ENCODE results near the gene PSAPL1.

Gene PSAPL1

GRCh38 chr4:7423391-7423790 is 11.3 kb downstream of the PSAPL1 start:
- TF ChIP-seq, protein P1, sequence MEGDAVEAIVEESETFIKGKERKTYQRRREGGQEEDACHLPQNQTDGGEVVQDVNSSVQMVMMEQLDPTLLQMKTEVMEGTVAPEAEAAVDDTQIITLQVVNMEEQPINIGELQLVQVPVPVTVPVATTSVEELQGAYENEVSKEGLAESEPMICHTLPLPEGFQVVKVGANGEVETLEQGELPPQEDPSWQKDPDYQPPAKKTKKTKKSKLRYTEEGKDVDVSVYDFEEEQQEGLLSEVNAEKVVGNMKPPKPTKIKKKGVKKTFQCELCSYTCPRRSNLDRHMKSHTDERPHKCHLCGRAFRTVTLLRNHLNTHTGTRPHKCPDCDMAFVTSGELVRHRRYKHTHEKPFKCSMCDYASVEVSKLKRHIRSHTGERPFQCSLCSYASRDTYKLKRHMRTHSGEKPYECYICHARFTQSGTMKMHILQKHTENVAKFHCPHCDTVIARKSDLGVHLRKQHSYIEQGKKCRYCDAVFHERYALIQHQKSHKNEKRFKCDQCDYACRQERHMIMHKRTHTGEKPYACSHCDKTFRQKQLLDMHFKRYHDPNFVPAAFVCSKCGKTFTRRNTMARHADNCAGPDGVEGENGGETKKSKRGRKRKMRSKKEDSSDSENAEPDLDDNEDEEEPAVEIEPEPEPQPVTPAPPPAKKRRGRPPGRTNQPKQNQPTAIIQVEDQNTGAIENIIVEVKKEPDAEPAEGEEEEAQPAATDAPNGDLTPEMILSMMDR (IDR thresholded peaks at IDR 0.05) = no peak
- TF ChIP-seq ZFX (IDR thresholded peaks at IDR 0.05; ENCODE audit: borderline replicate concordance) = no peak
- H3K27ac ChIP-seq = no peak overlapping the region

GRCh38 chr4:7422898-7423180 is 11.9 kb downstream of the PSAPL1 start:
- H3K27ac ChIP-seq = no peak overlapping the region
- TF ChIP-seq, protein P1 (IDR thresholded peaks at IDR 0.05) = no peak
- no peak for TF ChIP-seq ZFX (IDR thresholded peaks at IDR 0.05; ENCODE audit: borderline replicate concordance)

GRCh38 chr4:7422151-7422897 is 12.4 kb downstream of the PSAPL1 start:
- no peak overlapping the region for H3K27ac ChIP-seq
- no peak for TF ChIP-seq ZFX (IDR thresholded peaks at IDR 0.05; ENCODE audit: borderline replicate concordance)
- TF ChIP-seq, protein P1 (IDR thresholded peaks at IDR 0.05) = no peak

- TF ChIP-seq, protein P1 (IDR thresholded peaks at IDR 0.05) = no peak
- no peak for TF ChIP-seq ZFX (IDR thresholded peaks at IDR 0.05; ENCODE audit: borderline replicate concordance)
- no peak overlapping the region for H3K27ac ChIP-seq
Measured at GRCh38 chr4:7421356-7422150, 13.2 kb downstream of the PSAPL1 start.

GRCh38 chr4:7420661-7421040 is 14.1 kb downstream of the PSAPL1 start:
- no peak overlapping the region for H3K27ac ChIP-seq
- TF ChIP-seq ZFX (IDR thresholded peaks at IDR 0.05; ENCODE audit: borderline replicate concordance) = no peak
- TF ChIP-seq, protein P1 (IDR thresholded peaks at IDR 0.05) = no peak

DNA sequence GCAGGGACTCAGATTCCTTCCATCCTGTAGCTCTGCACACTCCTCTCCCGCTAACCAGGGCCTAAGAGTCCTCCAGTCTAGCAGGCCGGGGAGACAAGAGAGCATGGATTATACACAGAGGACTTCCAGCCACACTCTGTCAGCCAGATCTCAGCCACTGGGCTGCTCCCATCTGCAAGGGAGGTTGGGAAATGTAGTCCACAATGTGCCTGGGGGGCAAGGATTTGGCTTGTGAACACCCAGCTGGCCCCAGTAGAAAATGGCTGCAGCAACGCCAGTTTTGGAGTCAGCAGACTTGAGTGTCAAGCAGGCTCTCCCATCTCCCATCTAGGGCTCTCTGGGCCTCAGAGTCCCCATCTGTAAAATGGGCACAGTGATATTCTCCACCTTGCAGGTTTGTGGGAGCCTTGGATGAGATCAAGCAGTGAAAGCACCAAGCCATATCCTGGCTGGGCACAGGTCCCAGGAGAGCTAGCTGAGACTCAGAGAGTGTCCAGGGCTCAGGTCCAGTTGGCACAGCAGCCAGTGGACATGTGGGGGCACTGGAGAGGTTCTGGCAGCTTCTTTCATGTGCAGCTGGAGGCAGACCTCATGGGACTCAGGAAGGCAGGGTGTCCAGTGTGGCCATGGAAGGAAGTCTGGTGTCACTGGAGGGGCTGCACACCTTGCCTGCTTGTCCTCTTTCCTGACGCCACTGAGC is 14.6 kb downstream of the PSAPL1 start:
- TF ChIP-seq, protein P1 (IDR thresholded peaks at IDR 0.05) = no peak
- no peak for TF ChIP-seq ZFX (IDR thresholded peaks at IDR 0.05; ENCODE audit: borderline replicate concordance)

More for the DNA sequence above, 14.6 kb downstream of the PSAPL1 start:
- H3K27ac ChIP-seq = no peak overlapping the region

All from 22Rv1 (cell line).